ENCODE results near the gene PKP3.
"Not testable (repeated sequence)": the region's sequence is repeated elsewhere in the genome, so short reads cannot be mapped to it uniquely, and the experiment has no call there.

The PKP3 gene

GRCh38 chr11:411520-411919, 17.5 kb downstream of the PKP3 start:
- not testable (repeated sequence) for DNase-seq (ENCODE audit: low read depth, low spot score)

- no peak for DNase-seq (ENCODE audit: low read depth, low spot score)
These were observed 18.7 kb downstream of the PKP3 start for GRCh38 chr11:412641-413119.

- DNase-seq (ENCODE audit: low read depth, low spot score) = no peak
These were observed 19.4 kb downstream of the PKP3 start for GRCh38 chr11:413120-414081.

- DNase-seq (ENCODE audit: low read depth, low spot score) = no peak
These were observed 20.4 kb downstream of the PKP3 start for GRCh38 chr11:414318-414857.

- no peak for DNase-seq (ENCODE audit: low read depth, low spot score)
These were observed 21.6 kb downstream of the PKP3 start for GRCh38 chr11:415640-416041.

- DNase-seq (ENCODE audit: low read depth, low spot score) = no peak
These were observed 22.2 kb downstream of the PKP3 start for GRCh38 chr11:416051-416756.

GRCh38 chr11:416757-417621, 23.0 kb downstream of the PKP3 start:
- no peak for DNase-seq (ENCODE audit: low read depth, low spot score)

GRCh38 chr11:417652-418342, 23.8 kb downstream of the PKP3 start:
- DNase-seq (ENCODE audit: low read depth, low spot score) = no peak

- no peak for DNase-seq (ENCODE audit: low read depth, low spot score)
These were observed 24.6 kb downstream of the PKP3 start for GRCh38 chr11:418343-419247.

- no peak for DNase-seq (ENCODE audit: low read depth, low spot score)
These were observed 25.4 kb downstream of the PKP3 start for GRCh38 chr11:419248-420005.

GRCh38 chr11:420054-420910, 26.3 kb downstream of the PKP3 start:
- DNase-seq (ENCODE audit: low read depth, low spot score) = no peak

- no peak for DNase-seq (ENCODE audit: low read depth, low spot score)
These were observed 26.9 kb downstream of the PKP3 start for GRCh38 chr11:420911-421321.

- no peak for DNase-seq (ENCODE audit: low read depth, low spot score)
These were observed 28.2 kb downstream of the PKP3 start for GRCh38 chr11:422249-422656.

- no peak for DNase-seq (ENCODE audit: low read depth, low spot score)
These were observed 30.2 kb downstream of the PKP3 start for GRCh38 chr11:424232-424631.

- DNase-seq (ENCODE audit: low read depth, low spot score) = not testable (repeated sequence)
These were observed 30.8 kb downstream of the PKP3 start for GRCh38 chr11:424766-425165.

- no peak for DNase-seq (ENCODE audit: low read depth, low spot score)
These were observed 31.3 kb downstream of the PKP3 start for GRCh38 chr11:425301-425700.

GRCh38 chr11:426851-427250, 32.8 kb downstream of the PKP3 start:
- no peak for DNase-seq (ENCODE audit: low read depth, low spot score)

- no peak for DNase-seq (ENCODE audit: low read depth, low spot score)
These were observed 34.3 kb downstream of the PKP3 start for GRCh38 chr11:428295-428694.
